Endodermal cell (in vitro differentiated cells): Measurements from ENCODE around the gene KCNV2. TPM values are rescaled to one million over a fixed set of nuclear protein-coding genes. Genes with fewer than 3 reads are reported as not detected.

Source experiments
- DNase-seq: peaks from one replicate; pipeline ENCODE4 v3.0.0-alpha.2; 2017
- H3K27ac ChIP-seq: 2 replicates; pipeline ENCODE4 v1.5.1; 2013; ENCODE audit warnings: mild to moderate bottlenecking, low read depth, low read length, moderate library complexity
- H3K27me3 ChIP-seq: 2 replicates; pipeline ENCODE4 v1.6.1; 2013; ENCODE audit warnings: mild to moderate bottlenecking, low read length, moderate library complexity; ENCODE audit not compliant: insufficient read depth, control insufficient read depth, poor library complexity, severe bottlenecking
- H3K36me3 ChIP-seq: 2 replicates; pipeline ENCODE4 v1.7.0; 2013; ENCODE audit warnings: mild to moderate bottlenecking, low read length, moderate library complexity; ENCODE audit not compliant: control insufficient read depth, insufficient read depth
- H3K4me1 ChIP-seq: one replicate; pipeline ENCODE4 v1.7.0; 2013; ENCODE audit warnings: low read length; ENCODE audit not compliant: control insufficient read depth, insufficient read depth
- H3K4me3 ChIP-seq: 2 replicates; pipeline ENCODE4 v1.5.1; 2013; ENCODE audit warnings: mild to moderate bottlenecking, low read length, moderate library complexity
- H3K9ac ChIP-seq: 2 replicates; pipeline ENCODE4 v1.6.1; 2013; ENCODE audit warnings: mild to moderate bottlenecking, low read length, moderate library complexity; ENCODE audit not compliant: poor library complexity, severe bottlenecking; ENCODE audit errors: extremely low read depth
- H3K9me3 ChIP-seq: 2 replicates; pipeline ENCODE4 v1.6.1; 2013; ENCODE audit warnings: mild to moderate bottlenecking, low read length, moderate library complexity; ENCODE audit not compliant: control insufficient read depth
- H3K27ac Mint-ChIP-seq: 2 replicates; pipeline ENCODE4 v1.8.0; 2020; ENCODE audit warnings: mixed read lengths
- H3K27me3 Mint-ChIP-seq: 2 replicates; pipeline ENCODE4 v1.8.0; 2021; ENCODE audit warnings: mild to moderate bottlenecking, mixed read lengths; ENCODE audit not compliant: insufficient read depth
- H3K36me3 Mint-ChIP-seq: 2 replicates; pipeline ENCODE4 v1.8.0; 2020; ENCODE audit warnings: low read depth, mixed read lengths
- H3K4me1 Mint-ChIP-seq: 2 replicates; pipeline ENCODE4 v1.8.0; 2020; ENCODE audit warnings: mixed read lengths
- H3K4me3 Mint-ChIP-seq: 2 replicates; pipeline ENCODE4 v1.8.0; 2020; ENCODE audit warnings: mild to moderate bottlenecking, moderate library complexity, mixed read lengths
- H3K9me3 Mint-ChIP-seq: 2 replicates; pipeline ENCODE4 v1.8.0; 2020; ENCODE audit warnings: mild to moderate bottlenecking, mixed read lengths
- CTCF ChIP-seq: fragments of 200-600 bp; sonication (generic); conservative IDR thresholded peaks from 2 replicates; pipeline ENCODE4 v1.5.0; 2021; ENCODE audit warnings: antibody characterized with exemption, mild to moderate bottlenecking
- WGBS, 2 experiments: methylation state at CpG; one replicate each; pipeline versions ENCODE4 v1.1.5 to v1.1.7; 2013; ENCODE audit warnings: missing lambda C conversion rate in 2 of 2, mixed read lengths in 1 of 2; ENCODE audit not compliant: insufficient coverage in 1 of 2, insufficient read length in 1 of 2; 5-methylcytosine and 5-hydroxymethylcytosine counted together
- total RNA-seq, 2 donors: library from RNA; stranded (reverse); fragmentation: NEBNext Ultra II Directional in 1 of 2; extraction: Animal tissue kit (Norgen Biotek cat#: 25700) in 1 of 2; gene quantifications; 2 replicates in 1 of 2; 3 replicates in 1 of 2; pipeline ENCODE4 v1.2.1, GENCODE V29; 2021

Gene KCNV2
- total RNA-seq, 2 donors from 2014 or later: 1.2 to 2.0 TPM

GRCh38 chr9:2679011-2679410 is 38.3 kb upstream of the KCNV2 start:
- H3K27me3 ChIP-seq: no peaks in the 10 kb centered on the region
- Mint-ChIP-seq H3K9me3 (peaks cover 2% of the 10 kb centered on the region), H3K4me1 (peaks cover 18% of the 10 kb centered on the region), H3K36me3 (no peaks in the 10 kb centered on the region), H3K27ac (no peak overlapping the region), H3K4me3 (no peak overlapping the region), H3K27me3 (no peaks in the 10 kb centered on the region)
- 92 to 94% methylated on average over 1 to 2 of the region's 2 CpGs for WGBS, 2 experiments
- no peak for TF ChIP-seq CTCF
- no peaks in the 10 kb centered on the region for H3K9me3 ChIP-seq
- no peak for DNase-seq
- no peak overlapping the region for H3K4me3 ChIP-seq
- H3K9ac ChIP-seq: no peak overlapping the region
- no peak overlapping the region for H3K27ac ChIP-seq
- H3K36me3 ChIP-seq: no peaks in the 10 kb centered on the region
- no peaks in the 10 kb centered on the region for H3K4me1 ChIP-seq

GRCh38 chr9:2681981-2682380 is 35.3 kb upstream of the KCNV2 start:
- Histone ChIP-seq H3K27ac (no peak overlapping the region), H3K9me3 (no peaks in the 10 kb centered on the region), H3K4me3 (no peak overlapping the region), H3K27me3 (no peaks in the 10 kb centered on the region), H3K9ac (no peak overlapping the region), H3K4me1 (no peaks in the 10 kb centered on the region), H3K36me3 (no peaks in the 10 kb centered on the region)
- H3K4me3 Mint-ChIP-seq: no peak overlapping the region
- H3K4me1 Mint-ChIP-seq: peaks cover 19% of the 10 kb centered on the region
- WGBS, 2 experiments: 100% methylated on average over 1 of the region's 1 CpG; no CpG with 5 or more reads in 1 of the 2 experiments
- no peaks in the 10 kb centered on the region for H3K27me3 Mint-ChIP-seq
- H3K27ac Mint-ChIP-seq: no peak overlapping the region
- TF ChIP-seq CTCF: no peak
- H3K9me3 Mint-ChIP-seq: peaks cover 2% of the 10 kb centered on the region
- no peaks in the 10 kb centered on the region for H3K36me3 Mint-ChIP-seq
- DNase-seq: no peak

- Histone ChIP-seq H3K36me3 (no peaks in the 10 kb centered on the region), H3K9me3 (no peaks in the 10 kb centered on the region), H3K4me3 (no peak overlapping the region), H3K27me3 (no peaks in the 10 kb centered on the region), H3K9ac (no peak overlapping the region), H3K27ac (no peak overlapping the region), H3K4me1 (no peaks in the 10 kb centered on the region)
- 90% methylated on average over 4 of the region's 4 CpGs; no CpG with 5 or more reads in 1 of the 2 experiments for WGBS, 2 experiments
- Mint-ChIP-seq H3K9me3 (no peaks in the 10 kb centered on the region), H3K27me3 (no peaks in the 10 kb centered on the region), H3K4me1 (peaks cover 14% of the 10 kb centered on the region), H3K36me3 (peaks cover 6% of the 10 kb centered on the region), H3K4me3 (no peak overlapping the region), H3K27ac (no peak overlapping the region)
- peak; percentile 15 for TF ChIP-seq CTCF
- peak; percentile 56 for DNase-seq
Measured at GRCh38 chr9:2686911-2687310, 30.4 kb upstream of the KCNV2 start.
